CD4-positive, alpha-beta memory T cell (primary cell): ENCODE data around the gene MSI2. TPM values are rescaled to one million over a fixed set of nuclear protein-coding genes. Genes with fewer than 3 reads are reported as not detected.

Experiments used
- CTCF ChIA-PET: fragments of 350-600 bp; sonication (Branson Sonifier 250); formaldehyde crosslinking; loops from one replicate; lab custom pipeline; 2021; ENCODE audit warnings: inconsistent platforms; ENCODE audit not compliant: partially characterized antibody; lab: Charles Lee
- POLR2A ChIA-PET: fragments of 350-600 bp; sonication (Branson Sonifier 250); formaldehyde crosslinking; loops from one replicate; lab custom pipeline; 2021; ENCODE audit not compliant: partially characterized antibody; lab: Charles Lee
- DNase-seq, 5 donors: peaks; one replicate each; pipeline versions ENCODE4 v3.0.0 to v3.0.0-alpha.2; 2020 to 2022; ENCODE audit warnings: mixed read lengths in 1 of 5
- H3K27ac ChIP-seq: one replicate; pipeline ENCODE4 v1.7.0; 2013; ENCODE audit warnings: low read depth, low read length
- H3K27me3 ChIP-seq: 2 replicates; pipeline ENCODE4 v1.7.0; 2013; ENCODE audit warnings: mild to moderate bottlenecking, low read length, moderate library complexity; ENCODE audit not compliant: insufficient read depth
- H3K36me3 ChIP-seq: 2 replicates; pipeline ENCODE4 v1.7.0; 2013; ENCODE audit warnings: mild to moderate bottlenecking, low read length, moderate library complexity; ENCODE audit not compliant: insufficient read depth
- H3K4me1 ChIP-seq: 2 replicates; pipeline ENCODE4 v1.7.0; 2013; ENCODE audit warnings: mild to moderate bottlenecking, low read length, moderate library complexity; ENCODE audit not compliant: insufficient read depth
- H3K4me3 ChIP-seq, 2 donors: one replicate each; pipeline ENCODE4 v1.7.0; 2013; ENCODE audit warnings: low read length in 2 of 2, mild to moderate bottlenecking in 1 of 2
- H3K9me3 ChIP-seq, 2 donors: one replicate each; pipeline ENCODE4 v1.7.0; 2013; ENCODE audit warnings: low read length in 2 of 2, control low read depth in 1 of 2; ENCODE audit not compliant: control insufficient read depth in 1 of 2
- H3K27ac Mint-ChIP-seq, 7 donors: one replicate each; pipeline ENCODE4 v1.8.0; 2020 to 2021; ENCODE audit warnings: mixed read lengths in 7 of 7, mild to moderate bottlenecking in 6 of 7, inconsistent platforms in 3 of 7, moderate library complexity in 3 of 7
- H3K27me3 Mint-ChIP-seq, 2 donors: one replicate each; pipeline ENCODE4 v1.8.0; 2020 to 2021; ENCODE audit warnings: mixed read lengths in 2 of 2
- H3K36me3 Mint-ChIP-seq, 2 donors: one replicate each; pipeline ENCODE4 v1.8.0; 2020 to 2021; ENCODE audit warnings: mixed read lengths in 2 of 2, inconsistent platforms in 1 of 2, mild to moderate bottlenecking in 1 of 2
- H3K4me1 Mint-ChIP-seq, 4 donors: one replicate each; pipeline ENCODE4 v1.8.0; 2020 to 2021; ENCODE audit warnings: mixed read lengths in 4 of 4, mild to moderate bottlenecking in 1 of 4
- H3K4me3 Mint-ChIP-seq, 8 donors: one replicate each; pipeline ENCODE4 v1.8.0; 2020 to 2021; ENCODE audit warnings: mixed read lengths in 8 of 8, mild to moderate bottlenecking in 7 of 8, moderate library complexity in 6 of 8, inconsistent platforms in 3 of 8
- H3K9me3 Mint-ChIP-seq, 8 donors: one replicate each; pipeline ENCODE4 v1.8.0; 2020 to 2021; ENCODE audit warnings: mixed read lengths in 8 of 8, mild to moderate bottlenecking in 5 of 8, inconsistent platforms in 3 of 8, moderate library complexity in 1 of 8
- intact Hi-C: fragments of 100-400 bp; cut with micrococcal nuclease; formaldehyde crosslinking; loops from one replicate; pipeline ENCODE4 v1.15.1; 2023
- polyA plus RNA-seq, 2 donors: library from polyadenylated mRNA; unstranded; fragments of 300-500 nt; fragmentation: Illumina TruSeq; gene quantifications; one replicate each; pipeline ENCODE4 v1.2.3, GENCODE V29; 2021
- total RNA-seq, 2 experiments: library from RNA; stranded (reverse); gene quantifications; one replicate each; pipeline ENCODE4 v1.2.3, GENCODE V29; 2021

The MSI2 gene
- total and polyA plus RNA-seq, 4 experiments from 2014 or later = 2.1 to 110 (median 55.3) TPM

- Mint-ChIP-seq H3K27ac (peak overlapping the region in 1 of 7 donors; percentile 49), H3K4me3 (no peak overlapping the region), H3K27me3 (no peaks in the 10 kb centered on the region), H3K9me3 (peaks cover 0 to 2% (median 0%) of the 10 kb centered on the region in 8 donors), H3K4me1 (peaks cover 38 to 64% (median 50%) of the 10 kb centered on the region in 4 donors), H3K36me3 (peaks cover 1 to 15% of the 10 kb centered on the region in 2 donors)
- H3K27ac ChIP-seq = no peak overlapping the region
- no peaks in the 10 kb centered on the region for H3K9me3 ChIP-seq
- no peak overlapping the region for H3K4me3 ChIP-seq
- H3K36me3 ChIP-seq = no peaks in the 10 kb centered on the region
- no peaks in the 10 kb centered on the region for H3K27me3 ChIP-seq
- DNase-seq = no peak
- peaks cover 42% of the 10 kb centered on the region for H3K4me1 ChIP-seq
- POLR2A ChIA-PET = no interaction called here
- CTCF ChIA-PET = interaction anchor here (0.9 kb wide), 1 partner anchor 11 kb away, joined by 3 read pairs; no protein-coding TSS in a partner anchor
- intact Hi-C loops = no loop called here
Observed at GRCh38 chr17:57461082-57461481, 204.8 kb downstream of the MSI2 start.

- Mint-ChIP-seq H3K27me3 (no peaks in the 10 kb centered on the region), H3K9me3 (peaks cover 0 to 2% (median 0%) of the 10 kb centered on the region in 8 donors), H3K4me1 (peaks cover 34 to 62% (median 45%) of the 10 kb centered on the region in 4 donors), H3K36me3 (peaks cover 0 to 9% of the 10 kb centered on the region in 2 donors), H3K27ac (peak overlapping the region in 3 of 7 donors; percentile 47 to 79 (median 60)), H3K4me3 (peak overlapping the region in 3 of 8 donors; percentile 22 to 49 (median 41))
- H3K36me3 ChIP-seq = no peaks in the 10 kb centered on the region
- no peaks in the 10 kb centered on the region for H3K9me3 ChIP-seq
- H3K4me1 ChIP-seq = peaks cover 42% of the 10 kb centered on the region
- H3K27me3 ChIP-seq = no peaks in the 10 kb centered on the region
- ChIA-PET POLR2A (interaction anchor here (1.3 kb wide), 1 partner anchor 8 kb away, joined by 3 read pairs; no protein-coding TSS in a partner anchor), CTCF (no interaction called here)
- H3K27ac ChIP-seq = no peak overlapping the region
- H3K4me3 ChIP-seq = no peak overlapping the region
- intact Hi-C loops = no loop called here
- no peak for DNase-seq
Observed at GRCh38 chr17:57462007-57462579, 205.8 kb downstream of the MSI2 start.

- ChIA-PET POLR2A (interaction anchor here (1.3 kb wide), 1 partner anchor 9 kb away, joined by 3 read pairs; no protein-coding TSS in a partner anchor), CTCF (interaction anchor here (1.2 kb wide), 1 partner anchor 220 kb away, joined by 4 read pairs; no protein-coding TSS in a partner anchor)
- intact Hi-C loops = no loop called here
- no peak for DNase-seq
- Histone ChIP-seq H3K27ac (no peak overlapping the region), H3K36me3 (no peaks in the 10 kb centered on the region), H3K27me3 (no peaks in the 10 kb centered on the region), H3K4me3 (no peak overlapping the region), H3K4me1 (peaks cover 40% of the 10 kb centered on the region), H3K9me3 (no peaks in the 10 kb centered on the region)
- Mint-ChIP-seq H3K4me1 (peaks cover 37 to 66% (median 46%) of the 10 kb centered on the region in 4 donors), H3K27me3 (no peaks in the 10 kb centered on the region), H3K4me3 (no peak overlapping the region), H3K9me3 (peaks cover 0 to 2% (median 0%) of the 10 kb centered on the region in 8 donors), H3K36me3 (peaks cover 0 to 9% of the 10 kb centered on the region in 2 donors), H3K27ac (peak overlapping the region in 5 of 7 donors; percentile 30 to 77 (median 71))
Observed at GRCh38 chr17:57463103-57463885, 207.0 kb downstream of the MSI2 start.

- no peak overlapping the region for H3K4me3 ChIP-seq
- Mint-ChIP-seq H3K9me3 (peaks cover 0 to 2% (median 0%) of the 10 kb centered on the region in 8 donors), H3K4me3 (no peak overlapping the region), H3K4me1 (peaks cover 29 to 55% (median 36%) of the 10 kb centered on the region in 4 donors), H3K27me3 (no peaks in the 10 kb centered on the region), H3K36me3 (peaks cover 0 to 9% of the 10 kb centered on the region in 2 donors), H3K27ac (peak overlapping the region in 3 of 7 donors; percentile 43 to 71 (median 43))
- no peak overlapping the region for H3K27ac ChIP-seq
- peaks cover 30% of the 10 kb centered on the region for H3K4me1 ChIP-seq
- POLR2A ChIA-PET = no interaction called here
- H3K9me3 ChIP-seq = no peaks in the 10 kb centered on the region
- no peaks in the 10 kb centered on the region for H3K36me3 ChIP-seq
- H3K27me3 ChIP-seq = no peaks in the 10 kb centered on the region
- DNase-seq = no peak
- CTCF ChIA-PET = no interaction called here
- intact Hi-C loops = no loop called here
Observed at GRCh38 chr17:57464191-57464864, 208.0 kb downstream of the MSI2 start.

- peaks cover 0 to 5% of the 10 kb centered on the region in 2 donors for H3K36me3 Mint-ChIP-seq
- H3K27ac Mint-ChIP-seq = no peak overlapping the region
- DNase-seq = no peak
- POLR2A ChIA-PET = no interaction called here
- H3K9me3 Mint-ChIP-seq = peaks cover 0 to 2% (median 0%) of the 10 kb centered on the region in 8 donors
- no peak overlapping the region for H3K4me3 Mint-ChIP-seq
- H3K27me3 ChIP-seq = no peaks in the 10 kb centered on the region
- intact Hi-C loops = no loop called here
- H3K4me1 ChIP-seq = peaks cover 25% of the 10 kb centered on the region
- H3K9me3 ChIP-seq = no peaks in the 10 kb centered on the region
- peaks cover 21 to 44% (median 26%) of the 10 kb centered on the region in 4 donors for H3K4me1 Mint-ChIP-seq
- H3K27me3 Mint-ChIP-seq = no peaks in the 10 kb centered on the region
- CTCF ChIA-PET = no interaction called here
- H3K27ac ChIP-seq = no peak overlapping the region
- H3K36me3 ChIP-seq = no peaks in the 10 kb centered on the region
- H3K4me3 ChIP-seq = no peak overlapping the region
Observed at GRCh38 chr17:57465610-57466009, 209.3 kb downstream of the MSI2 start.

GRCh38 chr17:57466017-57466471 lies 209.7 kb downstream of the MSI2 start:
- Mint-ChIP-seq H3K36me3 (peaks cover 0 to 5% of the 10 kb centered on the region in 2 donors), H3K4me1 (peaks cover 19 to 40% (median 23%) of the 10 kb centered on the region in 4 donors), H3K4me3 (no peak overlapping the region), H3K27ac (no peak overlapping the region), H3K9me3 (no peaks in the 10 kb centered on the region), H3K27me3 (no peaks in the 10 kb centered on the region)
- Histone ChIP-seq H3K27me3 (no peaks in the 10 kb centered on the region), H3K4me1 (peaks cover 21% of the 10 kb centered on the region), H3K4me3 (no peak overlapping the region), H3K9me3 (no peaks in the 10 kb centered on the region), H3K27ac (no peak overlapping the region), H3K36me3 (no peaks in the 10 kb centered on the region)
- POLR2A ChIA-PET = no interaction called here
- intact Hi-C loops = no loop called here
- CTCF ChIA-PET = no interaction called here
- DNase-seq = no peak
